Glomerular visceral epithelial cell (primary cell): ENCODE data around the gene SLC25A44.

Source experiments
- DNase-seq: peaks from one replicate; pipeline ENCODE4 v3.0.0-alpha.2; 2016; ENCODE audit errors: extremely low spot score

The SLC25A44 gene

GRCh38 chr1:156193488-156194299 is at the start of gene SLC25A44:
SLC25A44 (plus strand) TSS chr1:156194104; CDS start chr1:156199848, 5,744 bp downstream.
- peak; percentile 99 for DNase-seq

GRCh38 chr1:156144742-156145141 is 49.2 kb upstream of the SLC25A44 start:
- DNase-seq: no peak

GRCh38 chr1:156145650-156146019 is 48.3 kb upstream of the SLC25A44 start:
- DNase-seq: no peak

GRCh38 chr1:156146020-156146768 is 47.7 kb upstream of the SLC25A44 start:
- DNase-seq: peak; percentile 98

- DNase-seq: no peak
Measured at GRCh38 chr1:156146769-156147405, 47.0 kb upstream of the SLC25A44 start.

- no peak for DNase-seq
Measured at GRCh38 chr1:156148216-156148615, 45.7 kb upstream of the SLC25A44 start.

- no peak for DNase-seq
Measured at GRCh38 chr1:156149374-156150332, 44.3 kb upstream of the SLC25A44 start.

- no peak for DNase-seq
Measured at GRCh38 chr1:156150333-156151011, 43.4 kb upstream of the SLC25A44 start.

- DNase-seq: peak; percentile 74
Measured at GRCh38 chr1:156151093-156151688, 42.7 kb upstream of the SLC25A44 start.

GRCh38 chr1:156152628-156153027 is 41.3 kb upstream of the SLC25A44 start:
- DNase-seq: peak; percentile 95

GRCh38 chr1:156153362-156153761 is 40.5 kb upstream of the SLC25A44 start, which contains the start of gene SEMA4A:
SEMA4A (plus strand) TSS chr1:156153585; CDS start chr1:156154579, 994 bp downstream.
- DNase-seq: no peak

- no peak for DNase-seq
Measured at GRCh38 chr1:156154317-156154749, 39.6 kb upstream of the SLC25A44 start.

GRCh38 chr1:156155756-156156510 is 38.0 kb upstream of the SLC25A44 start:
- no peak for DNase-seq

GRCh38 chr1:156157506-156157905 is 36.4 kb upstream of the SLC25A44 start:
- DNase-seq: no peak

GRCh38 chr1:156157966-156158365 is 35.9 kb upstream of the SLC25A44 start:
- DNase-seq: no peak

GRCh38 chr1:156160000-156160742 is 33.7 kb upstream of the SLC25A44 start:
- peak; percentile 71 for DNase-seq

- DNase-seq: no peak
Measured at GRCh38 chr1:156160743-156161171, 33.1 kb upstream of the SLC25A44 start.

- DNase-seq: no peak
Measured at GRCh38 chr1:156162430-156163037, 31.4 kb upstream of the SLC25A44 start.
